Gastroesophageal sphincter (tissue), 4 donors: Measurements from ENCODE around the gene A3GALT2. TPM values are rescaled to one million over a fixed set of nuclear protein-coding genes. Genes with fewer than 3 reads are reported as not detected.

Experiments used
- ATAC-seq: fragments of 150-250 bp; one replicate; pipeline ENCODE4 v1.9.1; 2016; ENCODE audit warnings: mild to moderate bottlenecking, moderate library complexity
- H3K27ac ChIP-seq, 4 donors: fragments of 200-600 bp; sonication (generic) in 3 of 4; 1 replicate in 3 of 4; 2 replicates in 1 of 4; pipeline ENCODE4 v1.5.1; 2016 to 2019
- H3K27me3 ChIP-seq: fragments of 200-600 bp; sonication (generic); one replicate; pipeline ENCODE4 v1.5.1; 2019
- H3K36me3 ChIP-seq, 2 donors: fragments of 200-600 bp; sonication (generic); one replicate each; pipeline ENCODE4 v1.5.1; 2019; ENCODE audit warnings: control low read depth in 1 of 2
- H3K4me1 ChIP-seq, 3 donors: fragments of 200-600 bp; sonication (generic); 1 replicate in 2 of 3; 2 replicates in 1 of 3; pipeline ENCODE4 v1.5.1; 2016 to 2019; ENCODE audit warnings: control low read depth in 2 of 3
- H3K4me3 ChIP-seq, 2 donors: fragments of 200-600 bp; sonication (generic); one replicate each; pipeline ENCODE4 v1.5.1; 2019; ENCODE audit warnings: mild to moderate bottlenecking in 1 of 2, moderate library complexity in 1 of 2
- H3K9me3 ChIP-seq, 3 donors: fragments of 200-600 bp; sonication (generic); one replicate each; pipeline ENCODE4 v1.5.1; 2017 to 2019; ENCODE audit warnings: control low read depth in 2 of 3
- EP300 ChIP-seq: sonication (generic); formaldehyde crosslinking; IDR thresholded peaks from one replicate; pipeline ENCODE4 v1.6.1; 2017; ENCODE audit warnings: antibody characterized with exemption, mild to moderate bottlenecking
- POLR2A ChIP-seq, 2 donors: fragments of 450-650 bp; IDR thresholded peaks; one replicate each; pipeline ENCODE4 v1.6.1; 2017; ENCODE audit warnings: antibody characterized with exemption in 2 of 2, mild to moderate bottlenecking in 2 of 2, moderate library complexity in 1 of 2
- POLR2AphosphoS5 ChIP-seq: sonication (generic); formaldehyde crosslinking; IDR thresholded peaks from one replicate; pipeline ENCODE4 v1.6.1; 2017; ENCODE audit warnings: antibody characterized with exemption
- WGBS, 2 donors: methylation state at CpG; one replicate each; pipeline ENCODE4 v1.1.5; 2018; ENCODE audit warnings: low coverage in 1 of 2; 5-methylcytosine and 5-hydroxymethylcytosine counted together
- total RNA-seq, 4 donors: library from RNA; depleted of rRNA; stranded (reverse); fragments of >200 nt; gene quantifications; one replicate each; pipeline ENCODE4 v1.1.0, GENCODE V29; 2016
- TF ChIP-seq, protein P1 (sequence below), 4 experiments: fragments of 200-600 bp in 2 of 4; fragments of 450-650 bp in 2 of 4; sonication (generic) in 1 of 4; IDR thresholded peaks; one replicate each; pipeline ENCODE4 v1.5.1; 2017 to 2019; ENCODE audit warnings: antibody characterized with exemption in 4 of 4, mild to moderate bottlenecking in 2 of 4, moderate library complexity in 2 of 4

Gene A3GALT2
- total RNA-seq, 4 donors from 2014 or later: 0.67 TPM; not detected in 3

DNA sequence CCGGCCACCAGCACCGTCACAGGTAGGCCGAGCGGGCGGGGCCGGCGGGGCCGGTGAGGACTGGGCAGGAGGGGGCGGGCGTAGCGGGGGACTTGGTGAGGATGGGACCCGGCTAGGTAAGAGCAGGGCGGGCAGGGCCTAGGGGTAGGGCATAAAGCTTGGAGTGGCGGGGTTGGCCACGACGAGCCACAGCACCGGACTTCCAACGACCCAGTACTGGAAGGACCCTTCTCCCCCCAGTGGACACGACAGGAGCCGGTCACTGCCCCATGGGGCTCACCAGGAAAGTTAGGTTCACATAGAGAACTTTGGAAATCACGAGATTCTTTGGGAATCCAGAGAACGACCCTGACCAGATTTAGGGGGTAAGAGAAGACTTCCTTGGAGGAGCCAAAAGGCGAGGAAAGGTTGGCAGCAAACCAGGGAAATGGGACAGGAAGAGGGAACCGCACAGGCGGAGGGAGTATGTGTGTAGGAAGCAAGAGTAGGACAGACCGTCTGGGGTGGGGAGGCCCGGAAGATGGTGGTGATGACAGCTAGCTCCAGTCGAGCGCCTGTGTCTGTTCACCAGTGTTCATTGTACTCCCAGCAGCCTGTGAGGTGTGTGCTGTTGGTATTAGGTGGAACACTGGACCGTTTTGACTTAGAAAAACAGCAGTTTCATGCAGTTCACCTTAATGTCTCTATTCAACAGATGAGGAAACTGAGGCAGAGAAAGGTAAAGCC, 44.2 kb downstream of the A3GALT2 start:
- ATAC-seq: no peak
- whole genome bisulfite sequencing, 2 donors: 67 to 78% methylated on average over 6 to 17 of the region's 30 CpGs
- Histone ChIP-seq H3K9me3 (no peaks in the 10 kb centered on the region), H3K36me3 (peaks cover 0 to 67% of the 10 kb centered on the region in 2 donors), H3K27me3 (no peaks in the 10 kb centered on the region), H3K27ac (no peak overlapping the region), H3K4me3 (no peak overlapping the region), H3K4me1 (peaks cover 0 to 12% (median 0%) of the 10 kb centered on the region in 3 donors)
- TF ChIP-seq, protein P1, sequence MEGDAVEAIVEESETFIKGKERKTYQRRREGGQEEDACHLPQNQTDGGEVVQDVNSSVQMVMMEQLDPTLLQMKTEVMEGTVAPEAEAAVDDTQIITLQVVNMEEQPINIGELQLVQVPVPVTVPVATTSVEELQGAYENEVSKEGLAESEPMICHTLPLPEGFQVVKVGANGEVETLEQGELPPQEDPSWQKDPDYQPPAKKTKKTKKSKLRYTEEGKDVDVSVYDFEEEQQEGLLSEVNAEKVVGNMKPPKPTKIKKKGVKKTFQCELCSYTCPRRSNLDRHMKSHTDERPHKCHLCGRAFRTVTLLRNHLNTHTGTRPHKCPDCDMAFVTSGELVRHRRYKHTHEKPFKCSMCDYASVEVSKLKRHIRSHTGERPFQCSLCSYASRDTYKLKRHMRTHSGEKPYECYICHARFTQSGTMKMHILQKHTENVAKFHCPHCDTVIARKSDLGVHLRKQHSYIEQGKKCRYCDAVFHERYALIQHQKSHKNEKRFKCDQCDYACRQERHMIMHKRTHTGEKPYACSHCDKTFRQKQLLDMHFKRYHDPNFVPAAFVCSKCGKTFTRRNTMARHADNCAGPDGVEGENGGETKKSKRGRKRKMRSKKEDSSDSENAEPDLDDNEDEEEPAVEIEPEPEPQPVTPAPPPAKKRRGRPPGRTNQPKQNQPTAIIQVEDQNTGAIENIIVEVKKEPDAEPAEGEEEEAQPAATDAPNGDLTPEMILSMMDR (IDR thresholded peaks at IDR 0.05): no peak
- TF ChIP-seq POLR2AphosphoS5 (no peak), POLR2A (IDR thresholded peaks at IDR 0.05) (no peak), EP300 (no peak)

- no peak overlapping the region for H3K27ac ChIP-seq
- no peak for TF ChIP-seq POLR2AphosphoS5
- no peak for TF ChIP-seq EP300
- TF ChIP-seq, protein P1 (IDR thresholded peaks at IDR 0.05): no peak
Observed at GRCh38 chr1:33275706-33276572, 45.0 kb downstream of the A3GALT2 start.

DNA sequence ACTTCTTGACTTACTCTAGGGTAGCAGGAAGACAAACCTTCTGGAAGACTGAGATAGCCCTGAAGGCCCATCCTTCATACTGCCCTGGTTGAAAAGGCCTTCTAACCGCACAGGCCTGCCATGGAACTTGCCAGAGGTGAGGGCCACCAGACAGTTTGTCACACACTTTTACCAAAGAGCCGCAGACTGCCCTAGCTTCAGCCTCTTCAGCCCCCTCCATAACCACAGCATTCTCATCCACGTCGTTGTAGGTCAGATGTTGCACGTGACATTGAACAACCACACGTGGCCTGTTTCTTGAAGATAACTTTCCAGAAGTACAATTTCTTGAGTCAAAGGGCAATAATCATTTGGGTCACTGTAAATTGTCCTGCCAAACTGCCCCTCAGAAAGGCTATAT, 45.7 kb downstream of the A3GALT2 start:
- Histone ChIP-seq H3K9me3 (no peaks in the 10 kb centered on the region), H3K36me3 (peaks cover 0 to 63% of the 10 kb centered on the region in 2 donors), H3K27ac (no peak overlapping the region), H3K27me3 (no peaks in the 10 kb centered on the region), H3K4me3 (no peak overlapping the region), H3K4me1 (peaks cover 0 to 25% (median 7%) of the 10 kb centered on the region in 3 donors)
- 78 to 86% methylated on average over 1 to 5 of the region's 6 CpGs for WGBS, 2 donors
- no peak for ATAC-seq
- TF ChIP-seq, protein P1 (IDR thresholded peaks at IDR 0.05): no peak
- no peak for TF ChIP-seq POLR2A (IDR thresholded peaks at IDR 0.05)

More at GRCh38 chr1:33275706-33276572, 45.0 kb downstream of the A3GALT2 start:
- Histone ChIP-seq H3K36me3 (peaks cover 0 to 64% of the 10 kb centered on the region in 2 donors), H3K4me3 (no peak overlapping the region), H3K4me1 (peaks cover 0 to 17% (median 3%) of the 10 kb centered on the region in 3 donors), H3K27me3 (no peaks in the 10 kb centered on the region), H3K9me3 (no peaks in the 10 kb centered on the region)
- no peak for ATAC-seq
- WGBS, 2 donors: no CpG with 5 or more reads among the region's 45 CpGs

DNA sequence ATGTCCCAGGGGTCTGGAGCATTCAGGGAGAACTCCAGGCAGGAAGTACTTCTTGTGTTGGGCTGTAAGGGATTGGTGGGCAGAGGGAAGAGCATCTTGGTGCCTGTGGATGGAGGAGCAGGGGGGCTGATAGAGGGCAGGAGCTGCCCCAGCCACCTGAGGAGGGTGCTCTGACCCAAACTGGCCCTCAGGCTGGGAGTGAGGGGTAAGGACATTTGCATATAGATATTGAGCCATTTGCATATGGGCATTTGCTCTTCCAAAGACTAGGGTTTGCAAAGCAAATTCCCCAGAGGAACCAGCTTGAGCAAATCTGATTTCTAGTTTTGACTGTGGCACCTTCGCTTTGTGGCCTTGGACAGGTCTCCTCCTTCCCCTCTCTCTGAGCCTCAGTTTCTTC, 46.5 kb downstream of the A3GALT2 start:
- TF ChIP-seq POLR2AphosphoS5: no peak
- TF ChIP-seq, protein P1 (IDR thresholded peaks at IDR 0.05): no peak
- no peak for TF ChIP-seq EP300
- TF ChIP-seq POLR2A (IDR thresholded peaks at IDR 0.05): no peak
- no peak overlapping the region for H3K27ac ChIP-seq

More for the DNA sequence above, 46.5 kb downstream of the A3GALT2 start:
- Histone ChIP-seq H3K9me3 (no peaks in the 10 kb centered on the region), H3K4me1 (peaks cover 0 to 32% (median 7%) of the 10 kb centered on the region in 3 donors), H3K36me3 (peaks cover 0 to 56% of the 10 kb centered on the region in 2 donors), H3K27me3 (no peaks in the 10 kb centered on the region), H3K4me3 (no peak overlapping the region)
- no peak for ATAC-seq
- 100% methylated on average over 1 of the region's 1 CpG for WGBS, 2 donors
